ENCODE data around the gene RAPGEF1. TPM values are rescaled to one million over a fixed set of nuclear protein-coding genes. Genes with fewer than 3 reads are reported as not detected.

Gene RAPGEF1
- total RNA-seq, 2 experiments from 2014 or later, result 118 to 243 TPM

DNA sequence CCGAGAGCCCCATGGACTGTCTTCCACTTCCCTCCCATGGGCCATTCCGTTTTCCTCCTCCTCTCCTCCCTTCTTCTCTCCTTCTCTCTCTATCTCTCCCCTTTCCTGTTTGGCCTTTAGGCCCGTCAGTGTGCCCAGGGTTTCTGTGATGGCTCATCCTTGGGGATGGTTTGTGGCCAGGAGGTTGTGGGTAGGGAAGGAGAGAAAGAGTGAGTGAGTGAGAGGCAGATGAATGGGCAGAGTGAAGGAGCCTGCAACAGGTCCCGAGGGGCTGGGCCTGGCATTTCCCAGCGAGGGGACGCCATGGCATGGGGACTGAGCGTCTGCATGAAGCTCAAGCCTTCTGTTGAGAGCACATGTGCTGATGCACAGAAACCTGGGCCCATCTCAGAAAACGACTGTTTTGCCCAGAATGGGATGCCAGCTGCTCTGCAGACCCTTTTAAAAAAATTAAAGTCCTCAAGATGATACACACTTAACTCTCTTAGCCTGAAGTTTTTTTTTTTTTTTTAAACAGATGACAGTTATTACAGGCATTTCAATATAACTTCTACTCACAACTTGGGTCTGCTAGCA lies 125.4 kb downstream of the RAPGEF1 start:
- no peak for DNase-seq (ENCODE audit: low spot score)
- TF ChIP-seq, protein P1, sequence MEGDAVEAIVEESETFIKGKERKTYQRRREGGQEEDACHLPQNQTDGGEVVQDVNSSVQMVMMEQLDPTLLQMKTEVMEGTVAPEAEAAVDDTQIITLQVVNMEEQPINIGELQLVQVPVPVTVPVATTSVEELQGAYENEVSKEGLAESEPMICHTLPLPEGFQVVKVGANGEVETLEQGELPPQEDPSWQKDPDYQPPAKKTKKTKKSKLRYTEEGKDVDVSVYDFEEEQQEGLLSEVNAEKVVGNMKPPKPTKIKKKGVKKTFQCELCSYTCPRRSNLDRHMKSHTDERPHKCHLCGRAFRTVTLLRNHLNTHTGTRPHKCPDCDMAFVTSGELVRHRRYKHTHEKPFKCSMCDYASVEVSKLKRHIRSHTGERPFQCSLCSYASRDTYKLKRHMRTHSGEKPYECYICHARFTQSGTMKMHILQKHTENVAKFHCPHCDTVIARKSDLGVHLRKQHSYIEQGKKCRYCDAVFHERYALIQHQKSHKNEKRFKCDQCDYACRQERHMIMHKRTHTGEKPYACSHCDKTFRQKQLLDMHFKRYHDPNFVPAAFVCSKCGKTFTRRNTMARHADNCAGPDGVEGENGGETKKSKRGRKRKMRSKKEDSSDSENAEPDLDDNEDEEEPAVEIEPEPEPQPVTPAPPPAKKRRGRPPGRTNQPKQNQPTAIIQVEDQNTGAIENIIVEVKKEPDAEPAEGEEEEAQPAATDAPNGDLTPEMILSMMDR (conservative IDR thresholded peaks at IDR 0.05; ENCODE audit: low read length), result no peak
- TF ChIP-seq EZH2phosphoT487 (IDR thresholded peaks at IDR 0.05; ENCODE audit: borderline replicate concordance, low read depth, low read length), result no peak
- no TSS peak for BruUV-seq (replicated peaks)
- Histone ChIP-seq H3K27ac (ENCODE audit: low read depth, low read length, poor library complexity, severe bottlenecking) (no peak overlapping the region), H3K9me2 (ENCODE audit: insufficient read depth, low read length) (no peaks in the 10 kb centered on the region), H3K79me2 (ENCODE audit: insufficient read depth, low read depth, low read length) (no peaks in the 10 kb centered on the region), H4K20me1 (ENCODE audit: insufficient read depth, low read length) (no peaks in the 10 kb centered on the region), H2AFZ (ENCODE audit: low read length) (no peak overlapping the region), H3K4me3 (ENCODE audit: low read depth, low read length, poor library complexity, severe bottlenecking) (no peak overlapping the region), H3K4me1 (ENCODE audit: insufficient read depth, low read length, poor library complexity, severe bottlenecking) (no peaks in the 10 kb centered on the region), H3K9me3 (ENCODE audit: low read length) (no peaks in the 10 kb centered on the region), H3K36me3 (ENCODE audit: insufficient read depth, low read length) (peaks cover 100% of the 10 kb centered on the region), H3K4me2 (ENCODE audit: low read length) (no peak overlapping the region)
- ChIA-PET POLR2A (no interaction called here), CTCF (ENCODE audit: unreplicated experiment) (no interaction called here)
- intact Hi-C loops (cut with micrococcal nuclease; ENCODE audit: unreplicated experiment), result no loop called here

GRCh38 chr9:131613921-131614320 lies 126.0 kb downstream of the RAPGEF1 start:
- H3K4me2 ChIP-seq (ENCODE audit: low read length), result no peak overlapping the region
- peaks cover 100% of the 10 kb centered on the region for H3K36me3 ChIP-seq (ENCODE audit: insufficient read depth, low read length)
- no peaks in the 10 kb centered on the region for H4K20me1 ChIP-seq (ENCODE audit: insufficient read depth, low read length)
- H3K27ac ChIP-seq (ENCODE audit: low read depth, low read length, poor library complexity, severe bottlenecking), result no peak overlapping the region
- H2AFZ ChIP-seq (ENCODE audit: low read length), result no peak overlapping the region
- ChIA-PET POLR2A (interaction anchor here (0.7 kb wide), 1 partner anchor 15 kb away, joined by 3 read pairs; no protein-coding TSS in a partner anchor), CTCF (ENCODE audit: unreplicated experiment) (no interaction called here)
- H3K9me2 ChIP-seq (ENCODE audit: insufficient read depth, low read length), result no peaks in the 10 kb centered on the region
- no peaks in the 10 kb centered on the region for H3K9me3 ChIP-seq (ENCODE audit: low read length)
- intact Hi-C loops (cut with micrococcal nuclease; ENCODE audit: unreplicated experiment), result no loop called here
- TF ChIP-seq, protein P1 (conservative IDR thresholded peaks at IDR 0.05; ENCODE audit: low read length), result no peak
- TF ChIP-seq EZH2phosphoT487 (IDR thresholded peaks at IDR 0.05; ENCODE audit: borderline replicate concordance, low read depth, low read length), result no peak
- DNase-seq (ENCODE audit: low spot score), result no peak
- H3K4me3 ChIP-seq (ENCODE audit: low read depth, low read length, poor library complexity, severe bottlenecking), result no peak overlapping the region
- no peaks in the 10 kb centered on the region for H3K4me1 ChIP-seq (ENCODE audit: insufficient read depth, low read length, poor library complexity, severe bottlenecking)
- BruUV-seq (replicated peaks), result no TSS peak
- H3K79me2 ChIP-seq (ENCODE audit: insufficient read depth, low read depth, low read length), result no peaks in the 10 kb centered on the region

DNA sequence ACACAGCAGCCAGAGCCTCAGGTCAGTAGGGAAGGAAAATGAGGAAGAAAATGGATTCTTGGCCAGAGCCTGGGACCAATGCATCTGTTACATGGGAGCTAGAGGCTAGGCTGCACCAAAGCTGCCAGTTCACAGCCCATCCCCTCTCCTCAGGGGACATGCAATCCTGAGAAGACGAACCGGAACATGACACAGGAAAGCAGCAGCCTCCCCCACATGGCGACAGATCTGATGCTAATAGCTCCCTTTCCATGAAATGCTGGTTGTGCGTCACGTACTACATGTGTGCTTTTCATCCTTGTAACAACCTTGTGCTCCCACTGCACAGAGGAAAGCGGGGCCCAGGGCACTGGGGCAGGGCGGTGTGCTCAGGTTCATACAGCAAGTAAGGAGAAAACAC lies 127.0 kb downstream of the RAPGEF1 start:
- no peak overlapping the region for H3K4me2 ChIP-seq (ENCODE audit: low read length)
- no peak overlapping the region for H3K27ac ChIP-seq (ENCODE audit: low read depth, low read length, poor library complexity, severe bottlenecking)
- no peaks in the 10 kb centered on the region for H4K20me1 ChIP-seq (ENCODE audit: insufficient read depth, low read length)
- ChIA-PET CTCF (ENCODE audit: unreplicated experiment) (no interaction called here), POLR2A (interaction anchor here (0.5 kb wide), 1 partner anchor 14 kb away, joined by 5 read pairs; no protein-coding TSS in a partner anchor)
- TF ChIP-seq EZH2phosphoT487 (IDR thresholded peaks at IDR 0.05; ENCODE audit: borderline replicate concordance, low read depth, low read length), result no peak
- TF ChIP-seq, protein P1 (conservative IDR thresholded peaks at IDR 0.05; ENCODE audit: low read length), result no peak
- no peak overlapping the region for H3K4me3 ChIP-seq (ENCODE audit: low read depth, low read length, poor library complexity, severe bottlenecking)
- no peak for DNase-seq (ENCODE audit: low spot score)
- H3K36me3 ChIP-seq (ENCODE audit: insufficient read depth, low read length), result peaks cover 100% of the 10 kb centered on the region
- H3K4me1 ChIP-seq (ENCODE audit: insufficient read depth, low read length, poor library complexity, severe bottlenecking), result no peaks in the 10 kb centered on the region
- H3K9me3 ChIP-seq (ENCODE audit: low read length), result no peaks in the 10 kb centered on the region
- intact Hi-C loops (cut with micrococcal nuclease; ENCODE audit: unreplicated experiment), result no loop called here
- no peaks in the 10 kb centered on the region for H3K79me2 ChIP-seq (ENCODE audit: insufficient read depth, low read depth, low read length)
- no peak overlapping the region for H2AFZ ChIP-seq (ENCODE audit: low read length)
- no peaks in the 10 kb centered on the region for H3K9me2 ChIP-seq (ENCODE audit: insufficient read depth, low read length)
- BruUV-seq (replicated peaks), result no TSS peak
